Duodenal mucosa (tissue), 2 donors: ENCODE data around the gene PLEKHJ1.
A peak's percentile ranks its signal among the peaks of the same experiment; 100 is the strongest.

ENCODE experiments used
- H3K27ac ChIP-seq: one replicate; pipeline ENCODE4 v1.7.0; 2013; ENCODE audit warnings: low read depth, low read length
- H3K27me3 ChIP-seq, 2 donors: one replicate each; pipeline ENCODE4 v1.7.0; 2013; ENCODE audit warnings: low read length in 2 of 2, control low read depth in 1 of 2; ENCODE audit not compliant: insufficient read depth in 2 of 2, control insufficient read depth in 1 of 2
- H3K36me3 ChIP-seq, 2 donors: one replicate each; pipeline ENCODE4 v1.7.0; 2013; ENCODE audit warnings: low read length in 2 of 2, control low read depth in 1 of 2; ENCODE audit not compliant: insufficient read depth in 2 of 2, control insufficient read depth in 1 of 2
- H3K4me1 ChIP-seq, 2 donors: one replicate each; pipeline ENCODE4 v1.7.0; 2013; ENCODE audit warnings: low read length in 2 of 2, control low read depth in 1 of 2; ENCODE audit not compliant: insufficient read depth in 2 of 2, control insufficient read depth in 1 of 2
- H3K4me3 ChIP-seq, 2 donors: one replicate each; pipeline ENCODE4 v1.7.0; 2013; ENCODE audit warnings: low read length in 2 of 2, low read depth in 1 of 2
- H3K9ac ChIP-seq, 2 donors: one replicate each; pipeline ENCODE4 v1.7.0; 2013; ENCODE audit warnings: low read length in 2 of 2, low read depth in 1 of 2
- H3K9me3 ChIP-seq, 2 donors: one replicate each; pipeline ENCODE4 v1.7.0; 2013; ENCODE audit warnings: low read length in 2 of 2, control low read depth in 1 of 2; ENCODE audit not compliant: control insufficient read depth in 1 of 2

The PLEKHJ1 gene

DNA sequence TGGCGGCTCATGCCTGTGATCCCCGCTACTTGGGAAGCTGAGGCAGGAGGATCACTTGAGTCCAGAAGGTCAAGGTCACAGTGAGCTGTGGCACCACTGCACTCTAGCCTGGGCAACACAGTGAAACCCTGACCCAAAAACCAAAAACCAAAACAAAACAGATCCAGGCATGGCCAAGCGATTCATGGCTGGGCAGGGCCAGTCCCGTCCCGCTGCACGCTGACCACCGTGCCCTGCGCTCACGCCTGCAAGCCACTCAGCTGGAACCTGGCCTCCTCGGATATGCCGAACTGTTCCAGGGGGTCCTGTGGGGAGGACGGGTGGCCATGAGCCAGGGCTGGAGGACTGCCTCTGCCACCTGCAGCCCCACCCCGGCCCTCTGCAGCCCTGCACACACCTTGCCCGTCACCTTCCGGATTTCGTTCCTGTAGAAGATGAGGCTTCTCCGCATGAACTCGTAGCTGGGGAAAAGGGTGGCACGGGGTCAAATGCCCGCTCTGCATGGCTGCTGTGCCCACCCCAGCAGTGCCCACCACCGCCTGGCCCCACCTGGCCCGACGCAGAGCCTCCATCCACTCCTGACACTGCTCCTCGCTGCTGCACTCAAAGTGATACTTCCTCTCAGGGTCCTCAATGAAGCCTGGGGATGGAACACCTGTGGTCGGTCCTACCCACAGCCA is 2.4 kb downstream of the PLEKHJ1 start:
- Histone ChIP-seq H3K4me3 (peak overlapping the region; percentile 23 to 40), H3K9ac (peak overlapping the region; percentile 29 to 54), H3K27me3 (no peaks in the 10 kb centered on the region), H3K9me3 (no peaks in the 10 kb centered on the region), H3K36me3 (peaks cover 0 to 51% of the 10 kb centered on the region in 2 donors), H3K4me1 (peaks cover 29 to 53% of the 10 kb centered on the region in 2 donors), H3K27ac (no peak overlapping the region)

DNA sequence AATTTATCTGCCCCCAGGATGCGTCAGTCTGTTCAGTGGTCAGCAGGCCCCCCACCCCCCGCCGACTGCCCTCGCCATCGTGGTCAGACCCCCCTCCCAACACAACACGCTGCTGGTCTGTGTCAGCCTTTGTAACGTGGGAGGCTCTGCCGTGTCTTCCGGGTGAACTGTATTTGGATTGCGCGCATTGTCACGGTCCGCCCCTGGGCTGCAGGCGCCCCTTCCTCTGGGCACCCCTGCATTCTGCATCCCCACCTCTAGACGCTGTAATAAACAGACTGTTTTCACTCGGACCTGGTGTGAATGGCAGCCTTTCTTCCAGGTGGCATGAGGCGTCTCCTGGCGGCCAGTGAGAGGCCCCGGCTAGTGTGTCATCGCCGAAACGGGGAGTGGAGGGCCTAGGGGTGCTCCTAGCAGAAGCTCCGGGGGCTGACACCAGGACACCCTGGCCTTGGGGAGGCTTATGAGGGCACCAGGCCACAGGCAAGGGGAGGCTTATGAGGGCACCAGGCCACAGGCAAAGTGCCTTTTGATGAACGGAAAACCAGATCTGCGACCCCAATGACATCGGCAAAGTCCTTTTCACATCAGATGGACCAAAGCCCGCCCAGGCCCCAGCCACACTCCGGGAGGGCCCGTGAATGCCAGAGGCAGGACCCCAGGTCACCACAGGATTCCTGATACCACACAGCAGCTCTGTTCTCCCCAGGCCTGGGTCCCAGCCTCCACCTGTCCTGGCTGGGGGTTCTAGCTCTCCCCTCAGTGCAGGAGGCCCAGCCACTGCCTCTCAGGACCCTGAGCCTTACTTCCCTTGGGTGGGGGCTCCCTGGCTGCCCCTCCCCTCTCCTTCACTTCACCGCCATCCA is 3.6 kb downstream of the PLEKHJ1 start:
- peaks cover 4 to 60% of the 10 kb centered on the region in 2 donors for H3K36me3 ChIP-seq

DNA sequence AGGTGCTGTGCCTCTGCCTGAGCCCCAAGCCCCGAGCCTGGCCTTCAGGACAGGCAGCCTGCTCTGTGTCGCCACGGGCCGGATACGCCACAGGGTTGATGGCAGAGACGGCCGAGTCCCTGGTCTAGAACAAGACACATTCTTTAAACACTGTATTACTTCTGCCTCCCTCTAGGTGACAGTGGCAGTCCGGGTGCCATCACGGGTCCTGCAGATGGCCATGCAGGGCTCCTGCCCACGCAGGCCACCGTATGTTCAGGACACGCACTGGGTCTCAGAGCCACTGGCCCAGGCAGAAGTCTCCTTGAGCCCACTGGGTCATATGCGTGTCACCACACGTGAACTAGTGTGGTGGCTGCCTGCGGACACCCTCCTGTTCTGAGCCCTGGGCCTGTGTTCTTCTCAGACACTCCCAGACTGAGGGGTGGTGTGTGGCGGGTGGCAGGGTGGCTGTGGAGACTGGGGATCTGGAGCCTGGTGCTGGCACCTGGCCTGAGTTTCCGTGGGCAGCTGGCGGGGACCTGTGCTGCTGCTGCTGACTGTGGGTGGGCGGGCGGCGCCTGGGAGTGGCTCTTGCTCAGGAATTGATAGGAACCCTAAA is 4.4 kb downstream of the PLEKHJ1 start:
- Histone ChIP-seq H3K9ac (peak overlapping the region in 1 of 2 donors; percentile 18), H3K4me1 (peaks cover 14 to 35% of the 10 kb centered on the region in 2 donors), H3K27ac (no peak overlapping the region), H3K36me3 (peaks cover 4 to 65% of the 10 kb centered on the region in 2 donors), H3K4me3 (no peak overlapping the region), H3K9me3 (no peaks in the 10 kb centered on the region), H3K27me3 (no peaks in the 10 kb centered on the region)

More for the DNA sequence above, 3.6 kb downstream of the PLEKHJ1 start:
- Histone ChIP-seq H3K4me3 (no peak overlapping the region), H3K27ac (no peak overlapping the region), H3K27me3 (no peaks in the 10 kb centered on the region), H3K9ac (no peak overlapping the region), H3K9me3 (no peaks in the 10 kb centered on the region), H3K4me1 (peaks cover 17 to 40% of the 10 kb centered on the region in 2 donors)

- Histone ChIP-seq H3K9ac (peak overlapping the region in 1 of 2 donors; percentile 18), H3K36me3 (peaks cover 4 to 71% of the 10 kb centered on the region in 2 donors), H3K4me1 (peaks cover 14 to 35% of the 10 kb centered on the region in 2 donors), H3K9me3 (no peaks in the 10 kb centered on the region), H3K27ac (no peak overlapping the region), H3K27me3 (no peaks in the 10 kb centered on the region), H3K4me3 (no peak overlapping the region)
Measured at GRCh38 chr19:2230807-2231533, 5.2 kb downstream of the PLEKHJ1 start.

DNA sequence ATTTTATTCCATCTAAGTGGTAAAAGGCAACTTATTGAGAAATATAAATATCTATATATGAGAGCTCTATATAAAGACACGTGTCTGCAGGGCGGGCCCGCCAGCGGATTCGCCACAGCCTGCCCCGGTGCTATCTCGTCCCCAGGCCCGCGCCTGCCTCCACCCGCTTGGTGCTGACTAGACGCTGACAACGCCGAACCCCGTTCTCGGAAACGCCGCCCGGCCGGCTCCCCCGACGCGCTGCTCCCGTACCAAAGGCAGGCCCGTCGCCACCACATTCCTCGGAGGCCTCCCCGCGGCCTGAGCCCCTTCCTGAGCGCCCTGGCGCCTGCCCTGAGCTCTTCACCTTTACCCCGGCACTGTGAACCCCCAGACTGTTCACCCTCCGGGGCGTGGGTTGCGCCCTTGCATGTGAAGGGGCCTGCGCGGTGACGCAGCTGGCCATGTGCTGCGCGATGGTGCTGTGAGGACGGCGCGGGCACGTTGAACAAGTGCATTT is 6.0 kb downstream of the PLEKHJ1 start:
- no peak overlapping the region for H3K27ac ChIP-seq
- peaks cover 4 to 80% of the 10 kb centered on the region in 2 donors for H3K36me3 ChIP-seq
- H3K9ac ChIP-seq = no peak overlapping the region
- H3K9me3 ChIP-seq = no peaks in the 10 kb centered on the region
- H3K4me1 ChIP-seq = peaks cover 10 to 32% of the 10 kb centered on the region in 2 donors
- H3K27me3 ChIP-seq = no peaks in the 10 kb centered on the region
- no peak overlapping the region for H3K4me3 ChIP-seq

DNA sequence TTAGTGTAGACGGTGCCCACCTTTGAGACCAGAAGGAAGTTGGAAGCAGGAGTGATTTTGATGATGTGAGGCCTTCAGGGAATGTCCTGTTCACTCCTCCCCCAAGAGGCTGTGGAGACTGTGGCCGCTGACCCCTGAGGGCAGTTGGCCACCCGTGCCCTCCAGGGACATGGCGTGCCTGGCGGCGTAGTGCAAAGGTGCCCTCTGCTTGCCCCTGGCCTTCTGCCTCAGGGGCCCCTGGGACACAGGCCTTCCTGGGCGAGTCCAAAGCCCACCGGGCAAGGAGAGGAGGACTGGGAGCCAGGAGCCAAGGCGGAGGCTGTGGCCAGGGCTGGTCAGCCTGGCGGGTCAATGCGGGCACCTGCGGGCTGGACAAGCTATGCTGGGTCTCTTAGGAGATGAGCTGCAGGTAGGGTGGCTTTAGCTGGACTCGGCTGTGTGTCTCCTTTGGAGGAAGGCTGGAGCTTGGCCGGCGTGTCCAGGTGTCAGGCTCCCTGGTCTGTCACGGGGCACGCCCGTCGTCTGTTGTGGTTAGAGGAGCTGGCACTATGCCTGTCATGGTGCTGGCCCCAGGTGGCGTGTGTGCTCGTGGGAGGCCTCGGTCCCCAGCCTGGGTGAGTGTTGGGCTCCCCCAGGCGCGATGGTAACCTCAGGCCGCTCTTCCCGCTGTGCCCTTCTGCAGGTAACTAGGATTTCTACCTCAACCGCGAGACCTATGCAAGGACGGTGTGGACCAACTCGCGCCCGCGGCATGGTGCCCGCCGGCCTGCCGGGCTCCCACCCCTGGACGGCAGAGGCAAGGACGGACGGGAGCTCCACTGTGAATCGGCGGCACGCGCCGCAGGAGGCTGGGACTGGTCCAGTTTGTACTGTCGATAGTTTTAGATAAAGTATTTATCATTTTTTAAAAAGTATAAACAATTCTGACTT is 6.8 kb downstream of the PLEKHJ1 start:
- peaks cover 8 to 87% of the 10 kb centered on the region in 2 donors for H3K36me3 ChIP-seq
- no peak overlapping the region for H3K27ac ChIP-seq
- H3K9me3 ChIP-seq = no peaks in the 10 kb centered on the region
- peaks cover 6 to 25% of the 10 kb centered on the region in 2 donors for H3K4me1 ChIP-seq
- no peaks in the 10 kb centered on the region for H3K27me3 ChIP-seq
- no peak overlapping the region for H3K9ac ChIP-seq
- no peak overlapping the region for H3K4me3 ChIP-seq

DNA sequence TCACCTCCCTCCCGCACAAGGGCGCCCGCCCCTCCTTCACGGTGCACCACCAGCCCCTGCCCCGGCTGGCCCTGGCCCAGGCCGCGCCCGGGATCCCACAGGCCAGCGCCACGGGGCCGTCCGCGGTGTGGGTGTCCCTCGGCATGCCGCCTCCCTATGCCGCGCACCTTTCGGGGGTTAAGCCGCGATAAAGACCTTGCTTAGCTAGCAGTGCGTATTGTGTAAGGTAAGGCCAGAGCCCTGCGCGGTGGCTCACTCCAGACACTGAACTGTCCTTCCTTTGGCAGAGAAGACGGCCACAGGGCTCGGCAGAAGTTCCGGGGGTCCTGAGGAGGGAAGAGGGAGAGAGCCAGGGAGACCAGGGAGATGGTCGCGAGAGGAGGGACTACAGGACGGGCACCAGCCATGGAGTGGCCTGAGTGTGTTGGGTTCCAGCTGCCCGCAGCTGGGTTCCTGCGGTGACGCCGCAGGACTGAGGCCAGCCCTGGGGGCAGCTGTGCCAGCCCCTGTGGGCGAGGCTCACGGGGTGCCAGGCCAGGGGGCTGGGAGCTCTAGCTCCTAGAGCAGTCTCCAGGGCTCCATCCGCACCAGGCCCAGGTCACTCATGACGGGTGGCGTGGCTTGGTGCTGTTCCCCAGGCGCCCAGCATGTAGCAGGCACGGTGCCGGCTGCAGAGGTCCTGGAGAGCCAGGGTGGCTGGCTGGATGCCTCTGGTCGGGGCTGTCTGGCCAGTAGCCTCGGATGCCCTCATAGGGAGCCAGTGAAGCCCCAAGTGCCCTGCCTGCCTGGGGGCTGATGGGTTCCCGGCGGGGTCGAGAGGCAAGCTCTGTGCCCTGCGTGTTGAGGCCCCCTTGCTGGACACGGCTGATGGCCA is 7.7 kb downstream of the PLEKHJ1 start:
- Histone ChIP-seq H3K27me3 (no peaks in the 10 kb centered on the region), H3K9ac (no peak overlapping the region), H3K4me1 (peaks cover 0 to 15% of the 10 kb centered on the region in 2 donors), H3K27ac (no peak overlapping the region), H3K4me3 (no peak overlapping the region), H3K9me3 (no peaks in the 10 kb centered on the region), H3K36me3 (peaks cover 15 to 86% of the 10 kb centered on the region in 2 donors)

- H3K36me3 ChIP-seq = peaks cover 15 to 84% of the 10 kb centered on the region in 2 donors
- H3K27ac ChIP-seq = no peak overlapping the region
- no peak overlapping the region for H3K4me3 ChIP-seq
Measured at GRCh38 chr19:2227415-2228156, 8.5 kb downstream of the PLEKHJ1 start.

More at GRCh38 chr19:2227415-2228156, 8.5 kb downstream of the PLEKHJ1 start:
- no peaks in the 10 kb centered on the region for H3K27me3 ChIP-seq
- no peaks in the 10 kb centered on the region for H3K9me3 ChIP-seq
- peaks cover 0 to 10% of the 10 kb centered on the region in 2 donors for H3K4me1 ChIP-seq
- no peak overlapping the region for H3K9ac ChIP-seq
